ENCODE measurements around the gene ZNF837. TPM values are rescaled to one million over a fixed set of nuclear protein-coding genes. Genes with fewer than 3 reads are reported as not detected.
A peak's percentile ranks its signal among the peaks of the same experiment; 100 is the strongest.

ZNF837 gene
- polyA plus RNA-seq, 6 donors from 2014 or later: 7.5 to 13.5 (median 8.5) TPM

GRCh38 chr19:58400916-58401839 lies 20.3 kb upstream of the ZNF837 start:
- peak; percentile 94 to 96 for ATAC-seq (ENCODE audit: low read depth in 2 of 2)
- DNase-seq: peak; percentile 99
- H3K27me3 Mint-ChIP-seq: peaks cover 6 to 28% (median 15%) of the 10 kb centered on the region in 3 donors
- H3K4me3 Mint-ChIP-seq: peak overlapping the region; percentile 79 to 95 (median 94)
- peaks cover 7 to 16% (median 13%) of the 10 kb centered on the region in 3 donors for H3K4me1 Mint-ChIP-seq
- H3K27ac Mint-ChIP-seq: peak overlapping the region; percentile 90 to 99 (median 98)
- H3K9me3 Mint-ChIP-seq: no peaks in the 10 kb centered on the region
- no peaks in the 10 kb centered on the region for H3K36me3 Mint-ChIP-seq

DNA sequence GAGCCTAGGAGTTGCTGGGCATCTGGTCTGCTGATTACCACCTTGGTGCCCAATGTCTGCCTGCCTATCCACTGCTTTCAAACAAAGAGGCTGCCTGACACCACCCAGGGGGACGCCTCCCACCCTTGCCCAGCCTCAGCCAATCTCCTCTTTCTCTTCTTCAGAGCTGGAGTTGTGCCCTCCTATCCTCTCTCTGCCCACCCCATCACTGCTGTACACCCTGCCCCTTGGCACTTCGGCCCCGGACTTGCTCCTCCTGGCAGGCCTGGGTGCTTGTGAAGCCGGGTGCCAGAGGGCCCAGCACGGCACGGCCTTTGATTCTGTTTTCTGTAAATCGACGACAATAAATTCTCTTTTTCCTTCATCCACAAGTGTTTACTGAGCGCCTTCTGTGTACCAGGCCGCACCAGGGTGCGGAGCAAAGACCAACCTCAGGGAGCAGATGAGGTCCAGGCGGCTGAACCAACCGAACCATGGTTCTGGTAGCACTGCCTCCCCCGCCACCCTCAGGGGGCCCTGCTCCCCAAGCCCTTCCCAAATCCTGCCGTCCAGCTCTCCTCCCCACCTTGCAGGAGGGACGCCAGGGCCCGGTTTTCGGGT lies 19.6 kb upstream of the ZNF837 start:
- H3K4me3 Mint-ChIP-seq: peak overlapping the region; percentile 41 to 95 (median 90)
- no peaks in the 10 kb centered on the region for H3K9me3 Mint-ChIP-seq
- H3K36me3 Mint-ChIP-seq: no peaks in the 10 kb centered on the region
- peaks cover 6 to 34% (median 22%) of the 10 kb centered on the region in 3 donors for H3K27me3 Mint-ChIP-seq
- peaks cover 13 to 19% (median 16%) of the 10 kb centered on the region in 3 donors for H3K4me1 Mint-ChIP-seq
- DNase-seq (no peak), ATAC-seq (ENCODE audit: low read depth in 2 of 2) (no peak)
- peak overlapping the region in 5 of 6 donors; percentile 33 to 99 (median 90) for H3K27ac Mint-ChIP-seq

DNA sequence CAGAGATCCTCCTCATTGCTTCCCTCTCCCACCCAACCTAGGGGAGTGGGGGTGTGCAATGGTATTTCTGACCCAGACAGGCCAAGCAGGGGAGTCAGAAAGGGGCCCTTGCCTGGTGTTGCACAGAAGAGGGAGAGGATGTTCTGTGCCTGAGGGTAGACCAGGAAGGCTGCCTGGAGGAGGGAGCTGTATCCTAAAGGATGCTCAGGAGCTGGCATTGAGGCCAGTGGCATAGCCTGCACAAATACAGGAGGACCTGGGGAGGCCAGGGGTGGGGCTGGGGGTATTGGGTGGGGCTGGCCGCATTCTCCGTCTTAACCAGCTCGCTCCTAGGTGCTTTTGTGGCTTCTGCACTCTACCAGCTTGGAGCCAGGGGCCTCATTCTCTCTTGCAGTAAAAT lies 19.1 kb upstream of the ZNF837 start:
- H3K9me3 Mint-ChIP-seq: no peaks in the 10 kb centered on the region
- DNase-seq (no peak), ATAC-seq (ENCODE audit: low read depth in 2 of 2) (no peak)
- peak overlapping the region in 7 of 8 donors; percentile 42 to 93 (median 62) for H3K4me3 Mint-ChIP-seq
- H3K27ac Mint-ChIP-seq: no peak overlapping the region
- H3K36me3 Mint-ChIP-seq: peaks cover under 1 to 2% of the 10 kb centered on the region in 2 donors
- peaks cover 6 to 34% (median 23%) of the 10 kb centered on the region in 3 donors for H3K27me3 Mint-ChIP-seq
- peaks cover 13 to 19% (median 16%) of the 10 kb centered on the region in 3 donors for H3K4me1 Mint-ChIP-seq

DNA sequence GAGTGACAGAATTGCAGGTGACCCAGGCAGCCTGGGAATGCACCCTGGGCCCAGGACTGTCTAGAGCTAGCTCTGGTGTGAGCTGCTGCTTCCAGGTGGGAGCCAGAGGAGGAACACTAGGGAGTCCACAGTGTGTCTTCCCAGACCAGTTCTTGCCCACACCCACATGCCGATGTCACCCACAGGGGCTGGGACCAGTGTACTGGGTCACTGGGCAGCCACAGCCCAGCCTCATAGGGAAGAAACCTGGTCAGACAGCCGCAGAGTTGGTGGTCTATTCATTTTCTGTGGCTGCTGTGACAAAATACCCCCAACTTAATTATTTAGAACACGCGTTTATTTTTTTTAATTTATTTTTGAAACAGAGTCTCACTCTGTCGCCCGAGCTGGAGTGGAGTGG lies 17.7 kb upstream of the ZNF837 start:
- peaks cover 8 to 14% of the 10 kb centered on the region in 2 donors for H3K36me3 Mint-ChIP-seq
- no peaks in the 10 kb centered on the region for H3K9me3 Mint-ChIP-seq
- ATAC-seq (ENCODE audit: low read depth in 2 of 2) (no peak), DNase-seq (no peak)
- H3K4me3 Mint-ChIP-seq: no peak overlapping the region
- peak overlapping the region in 1 of 6 donors; percentile 57 for H3K27ac Mint-ChIP-seq
- peaks cover 16 to 26% (median 24%) of the 10 kb centered on the region in 3 donors for H3K4me1 Mint-ChIP-seq
- H3K27me3 Mint-ChIP-seq: peaks cover 6 to 34% (median 23%) of the 10 kb centered on the region in 3 donors

DNA sequence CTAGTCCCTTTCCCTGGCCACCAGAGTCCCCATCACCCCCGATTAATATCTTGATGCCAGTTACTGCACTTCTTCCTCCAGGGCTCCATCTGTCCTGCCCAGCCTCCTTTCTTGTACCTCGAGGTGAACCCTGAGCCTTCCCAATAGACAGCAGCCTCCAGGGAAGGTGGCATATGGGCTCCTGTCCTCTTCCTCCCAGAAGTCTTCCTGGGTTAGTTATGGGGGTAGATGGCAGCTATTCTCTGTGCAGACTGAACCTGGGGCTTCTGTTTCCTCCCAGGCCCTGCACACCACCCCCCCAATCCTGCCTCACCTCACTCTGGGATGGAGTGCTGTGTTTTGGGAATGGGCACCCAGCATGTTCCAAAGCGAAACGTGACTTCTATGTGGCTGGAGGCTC lies 17.3 kb upstream of the ZNF837 start:
- H3K27ac Mint-ChIP-seq: no peak overlapping the region

GRCh38 chr19:58397533-58398037 lies 16.8 kb upstream of the ZNF837 start:
- Mint-ChIP-seq H3K36me3 (peaks cover 11 to 23% of the 10 kb centered on the region in 2 donors), H3K4me3 (peak overlapping the region in 4 of 8 donors; percentile 24 to 71 (median 43)), H3K27ac (no peak overlapping the region), H3K27me3 (peaks cover 6 to 34% (median 23%) of the 10 kb centered on the region in 3 donors), H3K9me3 (no peaks in the 10 kb centered on the region), H3K4me1 (peaks cover 20 to 26% (median 25%) of the 10 kb centered on the region in 3 donors)
- DNase-seq (no peak), ATAC-seq (ENCODE audit: low read depth in 2 of 2) (no peak)

More for the DNA sequence above, 17.3 kb upstream of the ZNF837 start:
- Mint-ChIP-seq H3K27me3 (peaks cover 6 to 34% (median 23%) of the 10 kb centered on the region in 3 donors), H3K4me3 (peak overlapping the region in 2 of 8 donors; percentile 29 to 71), H3K4me1 (peaks cover 16 to 26% (median 25%) of the 10 kb centered on the region in 3 donors), H3K9me3 (no peaks in the 10 kb centered on the region), H3K36me3 (peaks cover 11 to 19% of the 10 kb centered on the region in 2 donors)
- ATAC-seq (ENCODE audit: low read depth in 2 of 2) (no peak), DNase-seq (no peak)

DNA sequence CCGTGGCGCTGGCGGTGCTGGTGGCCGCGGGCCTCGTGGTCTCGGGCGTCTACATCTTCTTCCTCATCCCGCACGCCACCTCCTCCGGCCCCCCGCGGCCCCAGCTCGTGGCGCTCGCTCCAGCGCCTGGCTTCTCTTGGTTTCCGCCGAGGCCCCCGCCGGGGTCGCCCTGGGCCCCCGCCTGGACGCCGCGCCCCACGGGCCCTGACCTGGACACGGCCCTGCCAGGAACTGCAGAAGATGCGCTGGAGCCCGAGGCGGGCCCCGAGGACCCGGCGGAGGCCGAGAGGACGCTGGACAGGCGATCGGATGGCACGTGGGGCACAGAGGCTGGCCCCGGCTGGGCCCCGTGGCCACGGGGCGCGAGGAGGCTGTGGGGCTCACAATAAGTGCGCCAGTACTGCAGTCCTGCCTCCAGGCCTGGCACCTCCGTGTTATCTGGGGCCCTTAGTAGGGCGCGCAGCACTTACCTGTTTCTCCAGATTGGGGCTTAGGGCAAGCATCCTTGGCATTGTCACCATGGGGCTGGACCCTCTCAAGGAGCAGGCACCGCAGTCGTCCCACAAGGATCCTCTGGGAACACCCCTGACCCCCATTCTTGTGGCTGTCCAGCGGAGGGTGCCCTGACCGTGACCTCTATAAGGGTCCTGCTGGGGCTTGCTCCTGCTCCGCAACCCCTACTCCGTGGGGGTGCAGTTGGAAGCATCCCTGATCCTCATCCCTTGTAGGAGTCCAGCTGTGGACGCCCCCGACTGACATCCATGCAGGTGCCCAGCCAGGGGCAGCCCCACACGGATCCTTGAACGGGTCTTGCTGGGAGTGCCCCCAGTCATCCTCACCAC lies 16.1 kb upstream of the ZNF837 start:
- no peak for DNase-seq
- H3K4me1 Mint-ChIP-seq: peaks cover 22 to 26% (median 25%) of the 10 kb centered on the region in 3 donors
- no peak overlapping the region for H3K27ac Mint-ChIP-seq
- H3K9me3 Mint-ChIP-seq: no peaks in the 10 kb centered on the region
- peaks cover 11 to 23% of the 10 kb centered on the region in 2 donors for H3K36me3 Mint-ChIP-seq
- ATAC-seq (ENCODE audit: low read depth in 2 of 2): no peak
- H3K27me3 Mint-ChIP-seq: peaks cover 6 to 34% (median 23%) of the 10 kb centered on the region in 3 donors
- peak overlapping the region in 5 of 8 donors; percentile 5 to 58 (median 28) for H3K4me3 Mint-ChIP-seq

DNA sequence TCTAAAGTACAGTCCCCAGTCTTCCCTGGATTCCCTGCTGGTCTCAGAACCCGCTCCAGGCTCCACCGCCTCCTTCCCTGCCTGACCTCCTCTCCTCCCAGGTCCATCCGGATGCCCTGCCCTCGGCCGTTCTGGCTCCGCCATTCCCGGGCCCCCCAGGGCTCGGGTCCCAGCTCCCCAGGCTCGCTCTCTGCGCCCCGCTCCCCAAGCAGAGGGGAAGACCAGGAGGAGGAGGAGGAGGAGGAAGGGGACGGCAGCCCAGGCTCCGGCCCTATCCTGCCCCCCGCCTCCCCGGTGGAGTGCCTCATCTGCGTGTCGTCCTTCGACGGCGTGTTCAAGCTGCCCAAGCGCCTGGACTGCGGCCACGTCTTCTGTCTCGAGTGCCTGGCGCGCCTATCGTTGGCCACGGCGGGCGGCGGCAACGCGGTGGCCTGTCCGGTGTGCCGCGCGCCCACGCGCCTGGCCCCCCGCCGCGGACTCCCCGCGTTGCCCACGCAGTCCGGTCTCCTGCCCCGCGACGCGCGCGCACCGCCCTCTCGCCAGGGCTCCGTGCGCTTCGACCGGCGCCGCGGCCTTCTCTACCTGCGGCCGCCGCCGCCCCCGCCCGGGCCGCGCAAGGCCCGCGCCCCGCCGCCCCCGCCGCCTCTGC lies 15.3 kb upstream of the ZNF837 start:
- H3K27ac Mint-ChIP-seq: no peak overlapping the region
- peak overlapping the region in 2 of 8 donors; percentile 24 to 29 for H3K4me3 Mint-ChIP-seq

GRCh38 chr19:58395220-58395978 lies 14.6 kb upstream of the ZNF837 start, which contains the start of gene RNF225:
TSS of gene RNF225 (plus strand) at chr19:58395656. CDS start at chr19:58396090, 434 bp downstream.
- H3K9me3 Mint-ChIP-seq: no peaks in the 10 kb centered on the region
- H3K4me3 Mint-ChIP-seq: peak within 1 kb of the TSS in 4 of 8 donors; percentile 15 to 62 (median 26)
- H3K36me3 Mint-ChIP-seq: peaks cover 11 to 23% of the 10 kb centered on the region in 2 donors
- H3K4me1 Mint-ChIP-seq: peaks cover 15 to 22% (median 19%) of the 10 kb centered on the region in 3 donors
- DNase-seq: no peak
- H3K27me3 Mint-ChIP-seq: peaks cover 6 to 28% (median 23%) of the 10 kb centered on the region in 3 donors
- no peak for ATAC-seq (ENCODE audit: low read depth in 2 of 2)
- H3K27ac Mint-ChIP-seq: peak within 1 kb of the TSS in 1 of 6 donors; percentile 46

More for the DNA sequence above, 15.3 kb upstream of the ZNF837 start:
- ATAC-seq (ENCODE audit: low read depth in 2 of 2) (no peak), DNase-seq (no peak)
- Mint-ChIP-seq H3K36me3 (peaks cover 11 to 23% of the 10 kb centered on the region in 2 donors), H3K4me1 (peaks cover 21 to 22% (median 21%) of the 10 kb centered on the region in 3 donors), H3K9me3 (no peaks in the 10 kb centered on the region), H3K27me3 (peaks cover 6 to 32% (median 23%) of the 10 kb centered on the region in 3 donors)

GRCh38 chr19:58394821-58395219 lies 14.0 kb upstream of the ZNF837 start:
- H3K36me3 Mint-ChIP-seq: peaks cover 11 to 23% of the 10 kb centered on the region in 2 donors
- peaks cover 13 to 22% (median 20%) of the 10 kb centered on the region in 3 donors for H3K4me1 Mint-ChIP-seq
- ATAC-seq (ENCODE audit: low read depth in 2 of 2) (no peak), DNase-seq (no peak)
- H3K27ac Mint-ChIP-seq: peak overlapping the region in 1 of 6 donors; percentile 46
- H3K4me3 Mint-ChIP-seq: peak overlapping the region in 1 of 8 donors; percentile 29
- H3K9me3 Mint-ChIP-seq: no peaks in the 10 kb centered on the region
- peaks cover 6 to 28% (median 23%) of the 10 kb centered on the region in 3 donors for H3K27me3 Mint-ChIP-seq

- peaks cover 0 to 24% (median 23%) of the 10 kb centered on the region in 3 donors for H3K27me3 Mint-ChIP-seq
- peaks cover 17 to 23% of the 10 kb centered on the region in 2 donors for H3K36me3 Mint-ChIP-seq
- peaks cover 18 to 24% (median 22%) of the 10 kb centered on the region in 3 donors for H3K4me1 Mint-ChIP-seq
- DNase-seq (no peak), ATAC-seq (ENCODE audit: low read depth in 2 of 2) (no peak)
- no peaks in the 10 kb centered on the region for H3K9me3 Mint-ChIP-seq
- H3K27ac Mint-ChIP-seq: no peak overlapping the region
- no peak overlapping the region for H3K4me3 Mint-ChIP-seq
These were observed 12.8 kb upstream of the ZNF837 start for GRCh38 chr19:58393725-58394033.

Measured in naive B cell (primary cell).